K562 (cell line): ENCODE data around the gene MVD. TPM values are rescaled to one million over a fixed set of nuclear protein-coding genes. Genes with fewer than 3 reads are reported as not detected.

Experiments used
- ATAC-seq: fragments of 200-7000 bp; cut with Tn5 transposase; 3 replicates; pipeline ENCODE4 v1.9.1; 2020; ENCODE audit warnings: moderate library complexity
- Bru-seq: library from RNA; stranded (reverse); fragments of 400-500 nt; gene quantifications from one replicate; lab custom pipeline; 2021; lab: Mats Ljungman, UMichigan
- BruChase-seq, 2 experiments: library from RNA; stranded (reverse); fragments of 400-500 nt; gene quantifications; one replicate each; lab custom pipeline; 2021; lab: Mats Ljungman, UMichigan
- BruUV-seq: library from RNA; stranded (reverse); fragments of 400-500 nt; replicated peaks from 2 replicates; lab custom pipeline; 2021; lab: Mats Ljungman, UMichigan
- CTCF ChIA-PET: fragments of 300-600 bp; formaldehyde crosslinking; extraction: SDS; loops from one replicate; lab custom pipeline; 2021; ENCODE audit warnings: low intra/inter-chr PET ratio; lab: Yijun Ruan, JAX
- POLR2A ChIA-PET: fragments of 300-600, 350-650 bp; sonication (Branson Sonifier 250); formaldehyde crosslinking; extraction: SDS; loops from one replicate; lab custom pipeline; 2021; ENCODE audit warnings: antibody characterized with exemption, inconsistent platforms; lab: Yijun Ruan, JAX
- DNase-seq, 4 experiments: peaks; one replicate each; pipeline versions ENCODE4 v3.0.0 to v3.0.0-alpha.2; 2011 to 2018; ENCODE audit warnings: low spot score in 3 of 4, mixed read lengths in 3 of 4; ENCODE audit errors: extremely low read depth in 1 of 4
- FAIRE-seq: peaks from 2 replicates; lab custom pipeline; 2011; peaks lifted over from hg19 to GRCh38; lab: Jason Lieb, UNC
- H2AFZ ChIP-seq: 2 replicates; pipeline ENCODE4 v1.6.0; 2011; ENCODE audit warnings: low read depth, low read length, control low read depth, inconsistent platforms
- H3K27ac ChIP-seq: fragments of 200-600 bp; 3 replicates; pipeline ENCODE4 v1.8.0; 2011; ENCODE audit warnings: low read depth, mild to moderate bottlenecking, control low read depth, inconsistent platforms, low read length, moderate library complexity, mixed read lengths; ENCODE audit errors: extremely low read depth
- H3K27me3 ChIP-seq, 2 experiments: fragments of 300-600 bp in 1 of 2; 2 replicates in 1 of 2; 3 replicates in 1 of 2; pipeline versions ENCODE4 v1.6.0 to v1.8.0; 2011; ENCODE audit warnings: inconsistent platforms in 2 of 2, low read length in 2 of 2, mild to moderate bottlenecking in 1 of 2, mixed read lengths in 1 of 2, moderate library complexity in 1 of 2; ENCODE audit not compliant: control insufficient read depth in 2 of 2, insufficient read depth in 2 of 2
- H3K36me3 ChIP-seq: fragments of 300-600 bp; 3 replicates; pipeline ENCODE4 v1.8.0; 2011; ENCODE audit warnings: mild to moderate bottlenecking, low read length, inconsistent platforms; ENCODE audit not compliant: control insufficient read depth, insufficient read depth
- H3K4me1 ChIP-seq, 2 experiments: fragments of 200-600 bp in 1 of 2; replicated peaks in 1 of 2; 2 replicates in 1 of 2; 3 replicates in 1 of 2; pipeline versions ENCODE4 v1.5.1 to v1.8.0; 2011; ENCODE audit warnings: inconsistent platforms in 2 of 2, low read length in 2 of 2, mild to moderate bottlenecking in 1 of 2, mixed read lengths in 1 of 2, moderate library complexity in 1 of 2; ENCODE audit not compliant: control insufficient read depth in 2 of 2, insufficient read depth in 2 of 2
- H3K4me2 ChIP-seq: 2 replicates; pipeline ENCODE4 v1.6.1; 2011; ENCODE audit warnings: low read length, control low read depth, inconsistent platforms, mixed read lengths; ENCODE audit not compliant: insufficient read depth
- H3K4me3 ChIP-seq: fragments of 200-600 bp; sonication (generic), shearing (Covaris generic); 2 replicates; pipeline ENCODE4 v1.5.1; 2016; ENCODE audit warnings: control low read depth, inconsistent platforms
- H3K79me2 ChIP-seq: fragments of 200-600 bp; 3 replicates; pipeline ENCODE4 v1.8.0; 2011; ENCODE audit warnings: low read length, inconsistent platforms; ENCODE audit not compliant: control insufficient read depth, insufficient read depth
- H3K9ac ChIP-seq, 2 experiments: 2 replicates each; pipeline versions ENCODE4 v1.6.0 to v1.6.1; 2011; ENCODE audit warnings: low read depth in 2 of 2, low read length in 2 of 2, control low read depth in 1 of 2, inconsistent platforms in 1 of 2, mild to moderate bottlenecking in 1 of 2, mixed read lengths in 1 of 2; ENCODE audit not compliant: insufficient read depth in 1 of 2
- H3K9me1 ChIP-seq: one replicate; pipeline ENCODE4 v1.6.0; 2011; ENCODE audit warnings: inconsistent platforms, mild to moderate bottlenecking, low read length, moderate library complexity; ENCODE audit not compliant: control insufficient read depth, insufficient read depth
- H3K9me3 ChIP-seq: replicated peaks from 2 replicates; pipeline ENCODE4 v1.5.1; 2011; ENCODE audit warnings: low read depth, low read length, inconsistent platforms; ENCODE audit not compliant: control insufficient read depth, insufficient read depth
- H4K20me1 ChIP-seq: replicated peaks from 2 replicates; pipeline ENCODE4 v1.6.1; 2011; ENCODE audit warnings: low read length, inconsistent platforms, mixed read lengths; ENCODE audit not compliant: control insufficient read depth, insufficient read depth
- BRCA1 ChIP-seq, 2 experiments: fragments of 450-650 bp in 1 of 2; sonication (generic) in 1 of 2; formaldehyde crosslinking in 1 of 2; IDR thresholded peaks; 2 replicates each; pipeline versions ENCODE4 v1.5.0 to v1.6.1; 2017 to 2020; ENCODE audit warnings: mild to moderate bottlenecking in 1 of 2, missing genetic modification reagents in 1 of 2
- CGGBP1 ChIP-seq: fragments of 250-450 bp; sonication (Bioruptor Pico); IDR thresholded peaks from 2 replicates; pipeline ENCODE4 v1.9.0; 2021; ENCODE audit warnings: mild to moderate bottlenecking
- GTF2B ChIP-seq: IDR thresholded peaks from 2 replicates; pipeline ENCODE4 v1.6.1; 2011; ENCODE audit not compliant: insufficient read length; ENCODE audit errors: extremely low read depth
- KLF1 ChIP-seq: fragments of 450-650 bp; IDR thresholded peaks from 2 replicates; pipeline ENCODE4 v1.6.1; 2016; ENCODE audit warnings: missing genetic modification characterization, missing compliant biosample characterization
- RAD21 ChIP-seq, 2 experiments: fragments of 250-450 bp in 1 of 2; fragments of 450-650 bp in 1 of 2; sonication (Bioruptor Pico) in 1 of 2; formaldehyde crosslinking in 1 of 2; IDR thresholded peaks in 1 of 2; conservative IDR thresholded peaks in 1 of 2; 2 replicates each; pipeline versions ENCODE4 v1.4.0 to v1.8.0; 2020 to 2022; ENCODE audit warnings: mild to moderate bottlenecking in 2 of 2, moderate library complexity in 1 of 2
- RBM22 ChIP-seq: fragments of 200-400 bp; formaldehyde crosslinking; IDR thresholded peaks from 2 replicates; pipeline ENCODE4 v1.6.1; 2018; ENCODE audit warnings: low read length, low read depth; ENCODE audit not compliant: poor library complexity, severe bottlenecking
- STAG1 ChIP-seq: sonication (generic); formaldehyde crosslinking; IDR thresholded peaks from 2 replicates; pipeline ENCODE4 v1.5.0; 2020; ENCODE audit warnings: missing genetic modification reagents, borderline replicate concordance
- THRAP3 ChIP-seq: fragments of 450-650 bp; IDR thresholded peaks from 2 replicates; pipeline ENCODE4 v1.6.1; 2016; ENCODE audit warnings: mild to moderate bottlenecking, inconsistent platforms, borderline replicate concordance
- ZNF212 ChIP-seq: fragments of 450-650 bp; formaldehyde crosslinking; IDR thresholded peaks from 2 replicates; pipeline ENCODE4 v1.4.0; 2020; ENCODE audit warnings: mild to moderate bottlenecking
- ZNF512 ChIP-seq: IDR thresholded peaks from 2 replicates; pipeline ENCODE4 v1.6.1; 2016; ENCODE audit warnings: missing genetic modification characterization, missing compliant biosample characterization
- ZNF780A ChIP-seq: fragments of 250-450 bp; sonication (Bioruptor Pico); IDR thresholded peaks from 2 replicates; pipeline ENCODE4 v1.5.0; 2021; ENCODE audit warnings: mild to moderate bottlenecking
- WGBS: fragments of 100-300 bp; shearing (Covaris generic); methylation state at CpG from one replicate; pipeline ENCODE4 v1.1.6; 2016; ENCODE audit warnings: low coverage, mixed read lengths; ENCODE audit not compliant: insufficient coverage; ENCODE audit errors: missing lambda C conversion rate; 5-methylcytosine and 5-hydroxymethylcytosine counted together
- in situ Hi-C: fragments of 300-500 bp; cut with MboI; formaldehyde crosslinking; loops from 4 replicates; pipeline ENCODE4 v1.15.0; 2018; ENCODE audit warnings: inconsistent platforms, mixed read lengths
- intact Hi-C: fragments of 100-400 bp; cut with micrococcal nuclease; formaldehyde crosslinking; loops from 2 replicates; pipeline ENCODE4 v1.14.2; 2022
- long read RNA-seq, 3 experiments: library from polyadenylated mRNA in 2 of 3; library from RNA in 1 of 3; unstranded in 2 of 3; stranded (forward) in 1 of 3; transcript quantifications; one replicate each; pipeline ENCODE4 v2.0.0, GENCODE V29; 2019 to 2022
- polyA minus RNA-seq, 3 experiments: library from RNA; depleted of rRNA, polyadenylated mRNA; stranded (reverse); fragments of >200 nt; gene quantifications; 2 replicates each; pipeline ENCODE4 v1.2.3, GENCODE V29; 2011
- polyA plus RNA-seq, 8 experiments: library from polyadenylated mRNA; depleted of rRNA in 4 of 8; stranded (reverse) in 5 of 8; unstranded in 3 of 8; fragments of >200 nt; fragmentation: Nextera tagmentation in 2 of 8; fragmentation: Illumina TruSeq in 1 of 8; extraction: Ambion mirVana in 2 of 8; extraction: Trizol in 1 of 8; gene quantifications; 2 replicates each; pipeline versions ENCODE4 v1.2.1 to v1.2.3, GENCODE V29; 2011 to 2014; ENCODE audit warnings: inconsistent platforms in 1 of 8, missing spikeins in 1 of 8
- total RNA-seq, 7 experiments: library from RNA; depleted of rRNA in 6 of 7; stranded (reverse); fragments of >200 nt in 6 of 7; fragmentation: Illumina TruSeq in 2 of 7; extraction: Trizol in 2 of 7; gene quantifications; 2 replicates each; pipeline versions ENCODE4 v1.2.1 to v1.2.3, GENCODE V29; 2011 to 2021; ENCODE audit warnings: low replicate concordance in 1 of 7

MVD gene
- 321 and 787 TPM in 2 replicates for total RNA-seq (2011; cell fraction: chromatin; rRNA removed; ENCODE audit: low replicate concordance)
- 569 and 688 TPM in 2 replicates for total RNA-seq (2011; cell fraction: nucleolus; rRNA removed)
- 436 and 479 TPM in 2 replicates for total RNA-seq (2011; cell fraction: nucleoplasm; rRNA removed)
- total RNA-seq (2014; rRNA removed), result 89.2 and 121 TPM in 2 replicates
- total RNA-seq (2014; rRNA removed; fragmentation: Illumina TruSeq; extraction: Trizol), result 17.6 and 26.6 TPM in 2 replicates
- total RNA-seq (2015; rRNA removed; fragmentation: Illumina TruSeq; extraction: Trizol), result 45.3 and 45.5 TPM in 2 replicates
- total RNA-seq (2021), result 126 and 141 TPM in 2 replicates
- 53.9 and 168 TPM in 2 replicates for polyA plus RNA-seq (2011; rRNA removed)
- 114 and 126 TPM in 2 replicates for polyA plus RNA-seq (2011; cell fraction: cytosol; rRNA removed)
- polyA plus RNA-seq (2011; cell fraction: nucleus; rRNA removed), result 587 and 718 TPM in 2 replicates
- polyA plus RNA-seq (2012), result 111 and 112 TPM in 2 replicates
- 32.9 and 65.4 TPM in 2 replicates for polyA plus RNA-seq (2014; fragmentation: Illumina TruSeq; extraction: Trizol)
- polyA plus RNA-seq (2014; fragmentation: Nextera tagmentation; extraction: Ambion mirVana), result 10 to 100 TPM; 12.2 to 15.4 TPM
- 65.6 and 82.5 TPM in 2 replicates for polyA plus RNA-seq (2014; rRNA removed)
- polyA minus RNA-seq (2011; rRNA and poly(A)+ RNA removed), result 19.0 and 22.9 TPM in 2 replicates
- 57.7 and 136 TPM in 2 replicates for polyA minus RNA-seq (2011; cell fraction: cytosol; rRNA and poly(A)+ RNA removed)
- polyA minus RNA-seq (2011; cell fraction: nucleus; rRNA and poly(A)+ RNA removed), result 78.2 and 151 TPM in 2 replicates
- percentile 79 among the genes with signal in this experiment for Bru-seq, nascent RNA
- BruChase-seq, experiment 1, labeled RNA remaining after a 2-hour chase, result percentile 78 among the genes with signal in this experiment
- BruChase-seq, experiment 2, labeled RNA remaining after a 6-hour chase, result percentile 94 among the genes with signal in this experiment
- long read RNA-seq, experiment 1, transcript MVD-204 (2 exons, 217 nt), result minor isoform, 7 of 408 reads
- long read RNA-seq, experiment 1, transcript MVD-201 (10 exons, 1,823 nt), result major isoform, 216 of 408 reads
- long read RNA-seq, experiment 1, transcript MVD-205 (2 exons, 537 nt), result minor isoform, 6 of 408 reads
- long read RNA-seq, experiment 1, transcript MVD-209 (6 exons, 2,352 nt), result minor isoform, 21 of 408 reads
- long read RNA-seq, experiment 1, partial matches to known transcripts, result 87 of 408 reads
- long read RNA-seq, experiment 1, other reads (novel, unspliced or antisense), result 68 of 408 reads
- long read RNA-seq, experiment 2, transcript MVD-209 (6 exons, 2,352 nt), result minor isoform, 6 of 123 reads
- long read RNA-seq, experiment 2, transcript MVD-201 (10 exons, 1,823 nt), result major isoform, 49 of 123 reads
- long read RNA-seq, experiment 2, partial matches to known transcripts, result 19 of 123 reads
- long read RNA-seq, experiment 2, other reads (novel, unspliced or antisense), result 44 of 123 reads
- long read RNA-seq, experiment 3, transcript MVD-201 (10 exons, 1,823 nt), result major isoform, 102 of 128 reads
- long read RNA-seq, experiment 3, partial matches to known transcripts, result 4 of 128 reads
- long read RNA-seq, experiment 3, other reads (novel, unspliced or antisense), result 20 of 128 reads

- Histone ChIP-seq H3K9ac (peak within 1 kb of the TSS; percentile 86 to 97), H3K27me3 (no peaks in the 10 kb centered on the region), H3K4me3 (peak within 1 kb of the TSS; percentile 92), H2AFZ (peak within 1 kb of the TSS; percentile 92), H4K20me1 (0 out of 2 replicates have a peak, but pooled peaks cover 4% of the 10 kb centered on the region), H3K36me3 (peaks cover 34% of the 10 kb centered on the region; the same call in 1 of the 3 replicates), H3K9me1 (no peaks in the 10 kb centered on the region), H3K9me3 (no peaks in the 10 kb centered on the region), H3K4me1 (peaks cover 17 to 71% of the 10 kb centered on the region in 2 experiments), H3K4me2 (peak within 1 kb of the TSS; percentile 99), H3K27ac (peak within 1 kb of the TSS; percentile 88), H3K79me2 (peaks cover 69% of the 10 kb centered on the region)
- BruUV-seq, result no TSS peak
- DNase-seq (peak; percentile 100), FAIRE-seq (peak; percentile 97), ATAC-seq (peak; percentile 99)
- ChIA-PET POLR2A (interaction anchor here (0.7 to 1.2 kb wide), 10 partner anchors 9 to 195 kb away, joined by 3 to 10 read pairs (median 4); no protein-coding TSS in a partner anchor), CTCF (interaction anchor here (0.5 kb wide), 1 partner anchor 74 kb away, joined by 3 read pairs; no protein-coding TSS in a partner anchor)
- in situ Hi-C loops, result no loop called here
- intact Hi-C loops, result loop anchor here (2.0 to 5.0 kb wide), 2 partner anchors 24 to 44 kb away; partner anchors contain the start of genes CTU2, RNF166 and SNAI3
- under 1% methylated on average over 88 of the region's 88 CpGs for WGBS
- TF ChIP-seq THRAP3 (no peak), RAD21 (CRISPR knock-in tag; conservative IDR thresholded peaks at IDR 0.05 in 1 of 2, IDR thresholded peaks at IDR 0.05 in 1 of 2) (peak in 1 of 2 experiments; percentile 11; a peak in 1 of 4 replicates), ZNF780A (CRISPR knock-in tag) (no peak), RBM22 (no peak), CGGBP1 (CRISPR knock-in tag) (no peak), ZNF512 (tag) (no peak), BRCA1 (IDR thresholded peaks at IDR 0.05) (no peak), BRCA1 (CRISPR knock-in tag; IDR thresholded peaks at IDR 0.05) (no peak), ZNF212 (CRISPR knock-in tag) (no peak), STAG1 (no peak; the same call in 1 of the 2 replicates), GTF2B (no peak), KLF1 (tag) (peak; percentile 73)
These were observed at the start of gene MVD for GRCh38 chr16:88662843-88663606. TSS of gene MVD (minus strand) at chr16:88663091. CDS start at chr16:88663080, 11 bp downstream.
